Effector CD8-positive, alpha-beta T cell (primary cell): ENCODE results near the gene CTIF.

ENCODE experiments used
- DNase-seq: peaks from one replicate; lab custom pipeline; 2025; lab: John Stamatoyannopoulos, UW

CTIF gene

DNA sequence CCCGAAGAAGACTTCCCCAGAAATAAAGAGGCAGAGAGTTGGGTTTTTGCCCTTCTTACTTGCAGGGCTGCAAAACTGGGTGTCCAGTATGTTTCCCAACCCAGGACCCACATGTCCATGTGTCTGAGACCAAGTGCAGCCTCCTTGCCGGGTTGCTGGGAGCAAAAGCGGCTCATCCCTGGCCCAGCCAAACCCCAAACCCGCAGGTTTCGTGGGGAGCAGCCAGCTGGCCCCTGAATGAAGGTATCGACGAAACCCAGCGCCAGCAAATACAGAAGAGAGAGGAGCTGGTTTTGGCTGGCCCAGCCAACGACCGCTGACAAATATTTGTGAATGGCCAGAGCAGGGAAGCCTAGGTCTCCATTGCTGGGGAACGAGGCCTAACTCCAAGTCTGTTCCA, 214.9 kb downstream of the CTIF start:
- DNase-seq, result no peak

DNA sequence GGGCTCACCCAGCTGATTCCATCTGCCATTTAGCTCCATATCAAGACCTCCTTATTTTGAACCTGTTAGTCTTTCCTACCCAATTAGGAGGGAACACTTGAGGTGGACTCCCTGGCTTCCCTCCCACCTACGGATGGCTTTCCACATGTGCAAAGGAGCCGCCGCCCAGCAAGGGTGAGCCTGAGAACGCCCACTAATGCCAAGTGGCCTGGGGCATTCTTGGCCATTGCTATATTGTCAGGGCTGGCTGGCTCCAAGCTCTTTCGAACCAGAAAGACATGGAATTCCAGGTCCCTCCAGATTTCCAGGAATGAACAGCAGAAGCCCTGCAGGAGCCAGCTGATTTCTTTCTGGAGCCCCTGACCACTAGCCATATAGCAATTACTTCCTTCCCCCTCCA, 215.7 kb downstream of the CTIF start:
- no peak for DNase-seq

DNA sequence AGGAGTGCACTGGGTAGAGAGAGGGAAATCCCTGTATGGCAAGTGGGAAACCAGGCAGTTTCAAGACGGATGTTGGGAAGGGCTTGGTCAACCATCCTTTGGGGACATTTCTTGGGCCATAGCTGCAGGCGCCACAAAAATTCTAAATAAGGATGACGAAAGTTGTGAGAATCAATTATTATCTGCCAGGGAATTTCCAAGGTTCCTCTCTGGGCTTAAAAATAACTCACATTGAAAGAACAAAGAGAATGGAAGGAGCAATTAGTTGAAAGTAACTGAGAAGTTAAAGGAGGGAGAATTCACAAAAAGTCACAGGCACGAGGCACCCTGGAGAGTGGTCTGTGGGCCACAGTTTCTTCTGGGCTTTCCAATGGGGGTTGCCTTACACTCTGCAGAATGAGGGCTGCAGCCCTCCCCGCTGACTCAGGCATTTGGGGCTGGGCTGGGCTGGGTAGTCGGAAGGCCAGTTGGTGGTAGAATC, 216.2 kb downstream of the CTIF start:
- DNase-seq, result no peak

DNA sequence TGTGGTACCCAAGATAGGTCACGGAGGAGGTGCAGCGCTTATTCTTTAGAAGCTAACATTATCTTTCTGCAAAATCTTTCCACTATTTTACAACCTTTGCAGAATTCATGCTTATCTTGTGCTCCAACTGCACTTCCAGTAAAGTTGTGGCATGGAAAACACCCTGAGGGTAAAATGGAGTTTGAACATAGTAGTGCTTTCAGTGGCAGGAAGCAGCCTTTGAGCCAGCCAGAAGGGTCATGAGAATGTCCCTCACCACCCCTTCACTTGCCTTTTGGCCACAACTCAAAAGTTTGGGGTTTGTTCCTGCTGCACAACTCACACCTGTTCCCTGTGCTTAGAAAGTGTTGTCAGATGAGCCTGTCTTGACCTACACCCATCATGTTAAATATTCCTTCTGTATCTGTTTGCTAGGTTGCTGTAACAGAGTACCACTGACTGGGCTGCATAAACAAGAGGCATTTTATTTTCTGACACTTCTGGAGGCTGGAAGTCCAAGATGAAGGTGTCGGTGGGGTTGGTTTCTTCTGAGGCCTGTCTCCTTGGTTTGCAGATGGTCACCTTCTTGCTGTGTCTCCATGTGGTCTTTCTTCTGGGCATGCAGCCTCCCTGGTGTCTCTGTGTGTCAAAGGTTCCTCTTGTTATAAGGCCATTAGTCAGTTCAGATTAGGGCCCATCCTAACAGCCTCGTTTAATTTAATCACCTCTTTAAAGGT, 217.8 kb downstream of the CTIF start:
- no peak for DNase-seq

DNA sequence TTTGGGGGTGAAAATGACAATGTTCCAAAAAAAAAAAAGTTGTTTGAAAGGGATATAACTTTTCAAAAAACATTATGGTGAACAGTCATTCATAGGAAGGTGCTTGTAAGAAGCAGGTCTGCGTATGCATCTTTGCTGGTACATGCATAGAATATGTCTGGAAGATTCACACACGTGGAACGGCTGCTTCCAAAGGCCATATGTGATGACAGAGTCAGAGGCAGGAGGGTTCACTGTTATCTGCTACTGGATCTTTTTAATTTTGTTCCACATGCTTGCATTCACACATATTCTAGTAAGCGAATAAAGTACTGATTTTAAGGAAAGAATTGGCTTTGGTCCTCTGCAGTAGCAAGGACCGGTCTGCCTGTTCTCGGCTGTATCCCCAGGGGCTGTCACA, 218.5 kb downstream of the CTIF start:
- no peak for DNase-seq

DNA sequence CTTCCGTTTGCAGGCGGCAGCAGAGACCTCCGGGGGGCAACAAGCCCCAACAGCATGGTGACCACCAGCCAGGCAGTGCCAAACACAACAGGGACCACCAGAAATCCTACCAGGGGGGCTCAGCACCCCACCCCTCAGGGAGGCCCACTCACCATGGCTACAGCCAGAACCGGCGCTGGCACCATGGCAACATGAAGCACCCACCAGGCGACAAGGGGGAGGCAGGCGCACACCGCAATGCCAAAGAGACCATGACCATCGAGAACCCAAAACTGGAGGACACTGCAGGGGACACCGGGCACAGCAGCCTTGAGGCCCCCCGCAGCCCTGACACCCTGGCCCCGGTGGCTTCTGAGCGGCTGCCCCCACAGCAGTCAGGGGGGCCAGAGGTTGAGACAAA, 219.1 kb downstream of the CTIF start:
- no peak for DNase-seq

DNA sequence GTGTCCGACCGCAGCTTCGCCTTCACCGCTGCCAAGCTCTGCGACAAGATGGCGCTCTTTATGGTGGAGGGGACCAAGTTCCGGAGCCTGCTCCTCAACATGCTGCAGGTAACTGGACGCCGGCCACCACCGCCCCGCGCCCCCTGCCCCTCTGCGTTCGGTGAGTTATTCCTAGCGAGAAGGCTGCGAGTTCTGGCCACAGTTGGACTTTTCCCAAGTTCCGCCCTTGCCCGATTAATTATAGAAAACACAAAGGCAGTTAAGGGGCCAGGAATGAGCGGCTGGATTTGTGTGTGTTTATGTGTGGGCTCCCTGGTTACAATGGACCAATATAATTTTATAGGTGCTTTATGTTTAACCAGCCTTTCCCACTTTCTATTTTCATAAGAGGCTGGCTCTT, 222.8 kb downstream of the CTIF start:
- no peak for DNase-seq

DNA sequence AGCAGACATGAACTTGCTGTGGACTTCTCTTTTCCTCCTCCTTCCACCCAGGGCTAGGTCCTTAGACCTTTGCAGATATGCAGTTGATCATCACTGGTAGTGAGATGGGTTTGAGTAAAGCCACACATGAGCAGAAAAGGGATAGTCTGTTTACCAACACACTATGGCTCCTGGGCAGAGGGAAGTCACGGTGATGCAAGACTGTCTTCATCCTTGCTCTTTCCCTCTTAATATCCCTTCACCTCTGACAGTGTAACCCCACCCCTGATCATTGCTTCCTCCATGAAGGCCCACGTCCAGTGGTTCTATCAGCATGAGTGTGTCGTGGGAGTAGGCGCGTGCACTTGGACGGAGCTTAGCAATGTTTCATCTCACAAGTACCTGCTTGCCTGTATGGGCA, 223.2 kb downstream of the CTIF start:
- DNase-seq, result no peak

DNA sequence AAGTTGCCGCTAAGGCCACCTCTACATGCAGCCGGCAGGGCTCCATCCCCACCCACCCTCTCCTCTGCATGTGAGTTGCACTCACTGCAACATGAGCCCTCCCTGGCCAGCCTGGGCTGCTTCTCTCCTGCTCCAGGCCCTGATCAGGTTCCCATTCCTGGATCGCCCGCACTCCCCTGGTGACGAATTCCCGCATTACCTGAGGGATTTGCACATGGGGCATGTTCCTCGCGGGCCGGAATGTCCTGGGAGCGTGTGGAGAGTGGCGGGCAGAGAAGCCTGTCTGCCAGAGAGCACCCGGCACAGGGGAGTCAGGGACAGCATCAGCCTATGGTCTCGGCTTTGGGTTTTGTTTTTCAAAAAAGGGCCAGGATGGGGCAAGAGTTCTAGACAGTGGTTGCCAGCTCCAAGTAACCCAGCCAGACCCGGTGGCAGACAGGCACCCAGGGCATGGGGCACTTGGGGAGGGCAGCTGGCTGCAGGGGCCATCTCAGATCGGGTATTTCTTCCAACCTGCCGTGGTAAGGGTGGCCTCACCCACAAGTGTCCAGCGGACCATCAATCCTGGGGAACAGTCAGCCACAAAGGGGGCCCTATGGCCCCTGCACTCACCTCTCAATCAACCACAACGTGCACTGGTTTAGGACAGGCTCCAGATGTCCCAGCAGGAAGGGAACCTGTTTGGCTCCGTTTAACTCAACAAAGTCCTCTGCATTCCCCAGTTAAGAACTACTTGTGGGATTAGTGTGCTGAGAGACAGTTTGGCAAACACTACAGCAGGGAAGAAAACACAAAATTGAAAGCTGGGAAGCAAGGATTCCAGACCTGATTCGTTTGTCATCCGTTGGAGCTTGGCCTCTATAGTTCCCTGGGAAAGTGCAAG, 224.2 kb downstream of the CTIF start:
- no peak for DNase-seq

DNA sequence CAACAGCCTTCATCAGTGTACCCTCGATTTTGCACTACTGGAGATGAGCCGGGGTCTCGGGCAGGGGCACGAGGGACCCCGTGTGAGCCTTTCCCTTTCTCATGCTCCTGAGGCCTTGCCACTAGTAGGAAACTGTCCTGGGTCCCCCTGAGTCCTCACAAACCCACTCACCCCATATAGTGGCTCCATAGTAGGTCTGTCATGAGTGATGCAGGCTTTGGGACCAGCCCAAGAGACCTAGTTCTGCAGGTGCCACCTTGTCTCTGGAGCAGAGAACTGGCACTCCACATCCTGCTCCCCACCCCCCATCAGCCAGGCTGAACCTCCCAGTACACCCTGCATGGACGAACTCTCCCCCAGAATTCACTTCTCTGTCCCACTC, 224.9 kb downstream of the CTIF start:
- DNase-seq, result no peak

DNA sequence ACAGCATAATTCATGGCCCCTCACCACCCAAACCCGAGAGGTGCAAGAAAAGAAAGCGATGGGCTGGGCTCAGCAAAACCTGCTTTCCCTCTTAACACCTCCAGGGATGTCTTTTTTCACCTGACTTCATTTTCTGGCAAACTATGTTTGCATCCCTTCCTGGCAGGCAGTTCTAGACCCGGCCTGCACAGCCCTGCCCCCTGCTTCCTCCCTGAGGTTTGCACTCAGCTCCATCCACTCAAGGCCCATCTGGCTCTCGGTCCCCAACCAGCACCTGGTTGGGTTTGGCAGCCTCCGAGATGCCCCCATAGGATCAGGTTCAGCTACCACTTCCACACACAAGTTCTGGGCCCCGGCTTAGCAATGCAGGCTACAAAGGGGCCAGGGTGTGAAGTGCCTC, 226.2 kb downstream of the CTIF start:
- no peak for DNase-seq

DNA sequence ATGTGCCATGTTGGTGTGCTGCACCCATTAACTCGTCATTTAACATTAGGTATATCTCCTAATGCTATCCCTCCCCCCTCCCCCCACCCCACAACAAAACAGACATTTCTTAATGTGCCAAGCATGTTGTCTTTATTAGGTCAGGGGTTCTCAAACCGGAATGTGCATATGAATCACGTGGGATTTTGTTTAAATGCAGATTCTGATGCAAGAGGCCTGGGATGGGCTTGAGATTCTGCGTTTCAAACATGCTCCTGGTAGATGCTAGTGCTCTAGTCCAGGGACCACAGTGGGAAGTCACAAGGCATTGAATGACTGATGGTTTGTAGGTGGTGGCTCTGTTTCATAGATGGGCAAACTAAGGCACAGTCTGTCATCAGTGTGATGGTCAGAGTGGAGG, 227.2 kb downstream of the CTIF start:
- no peak for DNase-seq

DNA sequence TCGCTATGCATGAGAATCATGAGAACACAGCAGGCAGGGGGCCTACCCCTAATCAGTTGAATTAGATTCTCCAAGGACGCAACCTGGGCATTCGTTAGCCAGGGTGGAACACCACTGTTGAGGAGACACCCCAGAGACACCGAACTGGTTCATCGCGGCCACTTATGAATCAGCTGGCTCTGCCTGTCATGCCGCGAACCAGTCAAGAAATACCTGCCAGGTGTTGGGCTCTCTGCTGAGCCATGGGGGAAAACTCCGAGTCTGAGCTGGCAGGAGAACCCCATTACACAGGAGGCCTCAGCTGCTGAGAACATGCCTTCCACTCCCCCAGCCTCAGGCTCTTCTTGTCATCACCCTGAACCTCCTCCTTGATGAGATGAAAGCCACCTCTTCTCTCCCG, 227.7 kb downstream of the CTIF start:
- DNase-seq, result no peak

DNA sequence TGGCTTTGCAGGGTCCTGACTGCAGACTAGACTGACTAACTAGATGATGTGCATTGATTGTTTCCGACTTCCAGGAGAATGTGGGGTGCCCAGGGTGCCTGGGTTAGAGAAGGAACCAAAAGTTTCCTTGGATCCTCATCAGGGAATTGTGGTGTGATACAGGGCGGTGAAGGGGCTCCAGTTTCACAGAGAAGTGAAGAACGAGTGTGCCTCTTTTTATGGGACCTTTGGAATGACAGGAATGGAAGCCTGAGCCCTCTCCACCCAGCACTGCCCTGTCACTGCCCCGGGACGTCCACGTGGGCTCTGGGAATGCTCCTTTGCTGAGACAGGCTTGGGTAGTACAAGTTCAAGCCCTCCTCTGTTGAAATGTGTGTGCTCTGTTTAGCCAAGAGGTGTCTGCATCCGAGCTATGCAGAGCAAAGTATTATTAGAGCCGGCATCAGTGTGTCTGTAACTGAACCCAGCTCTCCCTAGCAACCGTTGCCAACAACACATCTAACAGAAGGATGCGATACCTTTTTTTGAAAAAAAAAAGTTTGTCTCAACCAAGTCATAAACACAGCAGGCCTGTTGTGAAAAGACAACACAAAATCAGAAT, 228.4 kb downstream of the CTIF start:
- no peak for DNase-seq

DNA sequence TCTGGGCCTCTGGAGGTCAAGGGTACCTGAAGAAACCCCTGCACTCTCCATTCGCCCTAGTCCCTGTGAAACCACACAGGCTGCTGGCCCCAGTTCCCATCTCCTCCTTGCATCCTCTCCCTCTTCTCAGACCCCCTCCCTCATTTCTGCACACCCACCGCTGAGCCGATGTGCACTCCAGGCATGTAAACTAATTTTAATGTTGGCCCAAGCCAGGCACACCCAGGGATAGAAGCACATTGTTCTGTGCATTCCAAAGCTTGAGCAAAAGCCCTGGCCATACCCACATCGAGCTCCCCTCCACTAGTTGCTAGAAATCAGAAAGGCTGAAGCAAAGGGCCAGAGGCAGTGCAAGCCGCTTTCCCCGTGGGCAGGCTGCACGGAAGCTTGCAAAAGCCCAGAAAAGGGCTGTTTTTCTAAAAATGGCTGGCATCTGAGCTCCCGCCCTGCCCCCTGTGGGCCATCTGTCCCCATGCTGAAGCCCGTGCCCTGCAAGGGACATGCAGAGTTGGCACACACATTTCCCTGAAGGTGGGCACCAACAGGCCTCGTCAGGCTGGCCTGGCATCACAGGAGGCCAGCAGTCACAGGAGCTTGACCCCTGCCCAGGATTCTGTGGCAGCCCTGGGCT, 230.3 kb downstream of the CTIF start:
- DNase-seq, result no peak

DNA sequence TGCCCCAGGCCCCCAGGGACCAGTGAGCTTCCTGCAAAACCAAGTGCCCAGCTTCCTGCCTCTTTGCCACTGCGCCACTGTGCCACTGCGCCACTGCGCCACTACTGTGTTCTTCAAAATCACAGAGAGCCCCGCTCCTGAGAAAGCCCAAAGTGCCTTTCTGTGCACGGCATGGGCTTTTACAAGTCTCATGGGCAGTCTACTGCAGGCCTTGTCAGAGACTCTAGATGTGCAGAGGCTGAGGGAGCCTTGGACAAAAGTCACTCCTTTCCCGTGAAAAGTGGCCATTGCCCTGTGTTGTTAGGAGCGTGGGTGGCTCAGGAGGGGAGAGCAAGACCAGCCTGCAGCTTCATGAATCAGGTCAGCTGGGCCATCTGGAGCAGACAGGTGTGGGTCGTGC, 231.4 kb downstream of the CTIF start:
- no peak for DNase-seq

DNA sequence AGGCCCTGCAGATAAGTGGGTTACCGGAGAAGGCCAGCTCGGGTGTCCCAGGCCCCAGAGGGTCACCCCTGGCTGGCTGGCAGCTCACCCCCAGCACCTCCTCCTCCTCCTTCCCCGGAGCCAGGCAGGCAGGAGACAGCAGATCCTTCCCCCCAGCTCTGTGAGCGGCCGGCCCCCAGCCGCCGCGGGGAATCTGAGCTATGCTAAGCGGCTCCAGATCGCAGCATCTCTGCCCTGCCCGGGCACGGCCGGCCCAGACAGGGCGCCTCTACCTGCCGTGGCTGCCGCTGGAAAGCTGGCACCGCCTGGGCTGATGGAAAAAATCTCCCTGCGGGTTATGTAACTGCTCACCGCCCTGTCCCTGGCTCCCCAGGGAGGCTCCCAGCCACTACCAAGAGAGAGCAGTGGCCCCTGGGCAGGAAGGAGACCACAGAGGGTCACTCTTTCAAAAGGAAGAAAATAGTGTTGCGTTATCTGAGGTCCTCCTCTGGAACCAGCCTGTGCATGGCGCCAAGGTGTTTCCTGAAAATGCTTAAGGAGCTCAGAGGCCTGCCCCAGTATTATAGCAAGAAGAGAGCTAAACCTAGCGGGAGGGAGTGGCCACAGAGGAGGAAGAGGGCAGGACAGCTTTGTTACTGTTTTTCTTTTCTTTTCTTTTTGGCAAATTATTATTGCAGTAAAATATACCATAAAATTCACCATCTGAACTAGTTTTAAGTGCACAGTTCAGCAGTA, 233.0 kb downstream of the CTIF start:
- no peak for DNase-seq

DNA sequence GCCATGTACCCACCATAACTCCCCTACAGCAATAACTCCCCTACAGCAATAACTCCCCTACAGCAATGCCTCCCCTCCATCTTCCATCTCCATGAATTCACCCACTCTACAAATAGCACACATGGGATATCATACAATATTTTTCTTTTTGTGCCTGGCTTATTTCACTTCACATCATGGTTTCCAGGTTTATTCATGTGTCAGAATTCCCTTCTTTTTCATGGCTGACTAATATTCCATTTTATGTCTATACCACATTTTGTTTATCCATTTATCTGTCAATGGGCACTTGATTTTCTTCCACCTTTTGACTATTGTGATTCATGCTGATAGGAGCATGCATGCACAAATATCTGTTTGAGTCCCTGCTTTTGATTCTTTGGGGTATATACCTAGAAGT, 233.6 kb downstream of the CTIF start:
- DNase-seq, result no peak

DNA sequence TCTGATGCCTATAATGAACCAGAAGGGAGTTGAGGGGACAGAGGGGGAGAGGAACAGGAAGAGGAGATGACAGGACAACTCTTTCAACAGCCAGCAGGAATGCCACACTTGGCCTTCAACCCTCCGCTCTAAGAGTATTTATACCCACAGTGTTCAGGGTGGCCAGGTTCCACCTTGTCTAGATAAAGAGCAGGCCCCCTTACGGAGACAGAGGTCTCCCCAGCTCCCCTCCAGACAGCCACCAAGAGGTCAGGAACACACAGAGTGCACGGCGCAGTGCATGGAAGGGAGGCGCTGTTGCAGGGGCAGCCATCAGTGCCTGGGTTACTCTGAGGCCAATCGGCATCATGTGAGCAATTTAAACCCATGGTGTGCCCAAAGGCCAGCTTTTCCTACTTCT, 235.0 kb downstream of the CTIF start:
- no peak for DNase-seq

DNA sequence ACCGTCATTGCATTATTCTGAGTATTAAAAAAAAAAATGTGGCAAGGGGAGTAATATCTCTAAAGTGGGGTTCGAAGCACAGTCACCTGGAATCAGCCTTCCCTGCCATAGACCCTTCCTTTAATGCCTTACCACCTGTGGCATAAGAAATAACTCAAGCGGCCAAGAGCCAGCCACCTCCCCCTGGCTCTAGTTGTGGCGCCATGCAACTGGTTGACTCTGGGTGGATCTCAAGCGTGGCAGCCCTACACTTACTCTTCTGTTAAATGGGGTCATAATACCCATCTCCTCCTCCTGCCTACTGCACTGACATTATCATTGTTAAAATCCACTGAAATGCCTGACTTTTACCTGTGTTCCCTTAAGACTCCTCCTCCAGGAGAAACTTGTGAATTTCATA, 236.1 kb downstream of the CTIF start:
- no peak for DNase-seq

DNA sequence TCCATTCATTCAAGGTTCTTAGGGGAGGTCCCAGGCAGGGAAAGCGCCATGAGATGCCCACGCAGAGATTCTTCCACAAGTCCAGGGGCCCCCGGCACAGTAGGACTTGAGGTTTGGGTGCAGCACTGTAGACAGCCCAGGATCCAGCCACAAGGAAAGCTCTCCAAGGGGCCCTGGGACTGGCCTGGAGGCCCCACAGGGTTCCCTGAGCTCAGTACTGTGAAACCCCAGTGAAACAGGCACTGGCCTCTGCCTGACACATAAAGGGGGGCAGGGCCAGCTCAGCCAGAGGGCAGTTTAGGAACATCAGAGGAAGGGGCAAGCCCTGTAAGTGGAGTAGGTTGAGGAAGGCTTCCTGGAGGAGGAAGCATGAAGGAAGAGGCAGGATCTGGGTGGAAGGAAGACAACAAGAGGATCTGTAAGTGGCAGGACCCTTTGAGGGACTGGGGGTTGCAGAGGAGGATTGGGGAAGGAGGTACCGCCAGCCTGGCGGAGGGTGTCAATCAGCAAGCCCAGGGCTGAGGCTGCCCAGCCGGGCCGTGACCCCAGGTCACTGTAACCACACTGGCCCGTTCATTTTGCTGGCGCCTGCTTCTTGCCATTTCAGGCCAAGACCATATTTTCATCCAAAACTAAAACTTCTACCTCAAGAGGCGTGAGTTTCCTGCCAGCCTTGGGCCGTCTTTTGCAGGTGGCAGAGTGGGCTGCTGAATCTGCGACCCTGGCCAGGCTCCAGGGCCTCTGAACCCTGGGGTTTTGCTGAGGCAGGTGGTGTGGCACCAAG, 236.7 kb downstream of the CTIF start:
- DNase-seq, result no peak
